ENCODE results near the gene TBX15.

Gene TBX15

GRCh38 chr1:119001181-119002027 is 13.3 kb upstream of the TBX15 start:
- DNase-seq, result no peak
- peaks cover 8% of the 10 kb centered on the region for H3K9me3 Mint-ChIP-seq
- peak overlapping the region; percentile 81 for H3K4me3 Mint-ChIP-seq
- TF ChIP-seq CTCF (IDR thresholded peaks at IDR 0.05), result no peak
- H3K27ac Mint-ChIP-seq, result no peak overlapping the region
- H3K27me3 Mint-ChIP-seq (ENCODE audit: low read depth, poor library complexity), result peaks cover 98% of the 10 kb centered on the region
- H3K36me3 Mint-ChIP-seq (ENCODE audit: low read depth), result peaks cover 4% of the 10 kb centered on the region
- peaks cover 56% of the 10 kb centered on the region for H3K4me1 Mint-ChIP-seq

GRCh38 chr1:119000371-119001180 is 12.4 kb upstream of the TBX15 start:
- no peak for TF ChIP-seq CTCF (IDR thresholded peaks at IDR 0.05)
- H3K27ac Mint-ChIP-seq, result no peak overlapping the region
- H3K36me3 Mint-ChIP-seq (ENCODE audit: low read depth), result peaks cover under 1% of the 10 kb centered on the region
- peaks cover 49% of the 10 kb centered on the region for H3K4me1 Mint-ChIP-seq
- peak overlapping the region; percentile 81 for H3K4me3 Mint-ChIP-seq
- DNase-seq, result no peak
- H3K9me3 Mint-ChIP-seq, result peaks cover under 1% of the 10 kb centered on the region
- peaks cover 98% of the 10 kb centered on the region for H3K27me3 Mint-ChIP-seq (ENCODE audit: low read depth, poor library complexity)

GRCh38 chr1:118999348-119000071 is 11.4 kb upstream of the TBX15 start:
- Mint-ChIP-seq H3K9me3 (no peaks in the 10 kb centered on the region), H3K27me3 (ENCODE audit: low read depth, poor library complexity) (peaks cover 98% of the 10 kb centered on the region), H3K27ac (no peak overlapping the region), H3K4me1 (peaks cover 49% of the 10 kb centered on the region), H3K36me3 (ENCODE audit: low read depth) (no peaks in the 10 kb centered on the region), H3K4me3 (peak overlapping the region; percentile 81)
- TF ChIP-seq CTCF (IDR thresholded peaks at IDR 0.05), result no peak
- no peak for DNase-seq

GRCh38 chr1:118998171-118998570 is 10.0 kb upstream of the TBX15 start:
- no peak overlapping the region for H3K27ac Mint-ChIP-seq
- H3K27me3 Mint-ChIP-seq (ENCODE audit: low read depth, poor library complexity), result peaks cover 98% of the 10 kb centered on the region
- H3K36me3 Mint-ChIP-seq (ENCODE audit: low read depth), result no peaks in the 10 kb centered on the region
- H3K9me3 Mint-ChIP-seq, result no peaks in the 10 kb centered on the region
- no peak overlapping the region for H3K4me3 Mint-ChIP-seq
- peaks cover 54% of the 10 kb centered on the region for H3K4me1 Mint-ChIP-seq
- no peak for DNase-seq
- TF ChIP-seq CTCF (IDR thresholded peaks at IDR 0.05), result no peak

GRCh38 chr1:118997225-118997624 is 9.1 kb upstream of the TBX15 start:
- Mint-ChIP-seq H3K4me3 (no peak overlapping the region), H3K27me3 (ENCODE audit: low read depth, poor library complexity) (peaks cover 98% of the 10 kb centered on the region), H3K4me1 (peaks cover 55% of the 10 kb centered on the region), H3K36me3 (ENCODE audit: low read depth) (no peaks in the 10 kb centered on the region), H3K27ac (no peak overlapping the region), H3K9me3 (no peaks in the 10 kb centered on the region)
- DNase-seq, result no peak
- no peak for TF ChIP-seq CTCF (IDR thresholded peaks at IDR 0.05)

All from nephron progenitor cell (in vitro differentiated cells).